HEK293T (cell line): ENCODE data around the gene HMCES.

Source experiments
- BHLHE40 ChIP-seq: fragments of 450-650 bp; IDR thresholded peaks from 2 replicates; pipeline ENCODE4 v1.6.1; 2016; ENCODE audit warnings: mild to moderate bottlenecking, moderate library complexity, borderline replicate concordance
- CTBP1 ChIP-seq: fragments of 450-650 bp; IDR thresholded peaks from 2 replicates; pipeline ENCODE4 v1.6.1; 2016; ENCODE audit warnings: borderline replicate concordance
- FOXM1 ChIP-seq: fragments of 450-650 bp; IDR thresholded peaks from 2 replicates; pipeline ENCODE4 v1.6.1; 2017; ENCODE audit warnings: mild to moderate bottlenecking, borderline replicate concordance
- HDGF ChIP-seq: fragments of 450-650 bp; IDR thresholded peaks from 2 replicates; pipeline ENCODE4 v1.6.1; 2017; ENCODE audit warnings: antibody characterized with exemption, borderline replicate concordance
- L3MBTL2 ChIP-seq: fragments of 450-650 bp; conservative IDR thresholded peaks from 2 replicates; pipeline ENCODE4 v1.6.1; 2016; ENCODE audit warnings: mild to moderate bottlenecking
- NFRKB ChIP-seq: fragments of 450-650 bp; IDR thresholded peaks from 2 replicates; pipeline ENCODE4 v1.6.1; 2016; ENCODE audit warnings: mild to moderate bottlenecking, moderate library complexity
- SP1 ChIP-seq: fragments of 450-650 bp; IDR thresholded peaks from 2 replicates; pipeline ENCODE4 v1.6.1; 2017
- SUZ12 ChIP-seq: fragments of 450-650 bp; IDR thresholded peaks from 2 replicates; pipeline ENCODE4 v1.6.1; 2016; ENCODE audit warnings: mild to moderate bottlenecking

- TF ChIP-seq SUZ12 (no peak), BHLHE40 (no peak), HDGF (no peak), CTBP1 (no peak), SP1 (no peak), NFRKB (no peak), FOXM1 (no peak), L3MBTL2 (no peak)
Observed at GRCh38 chr3:129305592-129306091, 27.0 kb downstream of the HMCES start.
